IPS-11a (cell line): ENCODE results near the gene FGF5.

ENCODE experiments used
- H3K4me3 ChIP-seq: one replicate; pipeline ENCODE4 v1.5.1; 2013; ENCODE audit warnings: low read depth, low read length, control low read depth

Gene FGF5

GRCh38 chr4:80335226-80335553, 68.7 kb downstream of the FGF5 start:
- peak overlapping the region; percentile 74 for H3K4me3 ChIP-seq

GRCh38 chr4:80335554-80336358, 69.3 kb downstream of the FGF5 start, which contains the start of gene CFAP299:
Gene CFAP299 (plus strand): TSS chr4:80335730.
- H3K4me3 ChIP-seq, result peak within 1 kb of the TSS; percentile 74

GRCh38 chr4:80336582-80336981, 70.1 kb downstream of the FGF5 start:
- no peak overlapping the region for H3K4me3 ChIP-seq

GRCh38 chr4:80340036-80340435, 73.6 kb downstream of the FGF5 start:
- H3K4me3 ChIP-seq, result no peak overlapping the region
